GM21367 (cell line): ENCODE results near the gene VSIG1.

ENCODE experiments used
- ATAC-seq: cut with Tn5 transposase; IDR thresholded peaks from one replicate; pipeline ENCODE4 v1.9.1; 2021; ENCODE audit not compliant: unreplicated experiment

The VSIG1 gene

GRCh38 chrX:108064001-108064400 is 19.1 kb downstream of the VSIG1 start:
- no peak for ATAC-seq

GRCh38 chrX:108064613-108065012 is 19.7 kb downstream of the VSIG1 start:
- ATAC-seq, result no peak

- ATAC-seq, result no peak
Measured at GRCh38 chrX:108068121-108068520, 23.3 kb downstream of the VSIG1 start.

GRCh38 chrX:108070891-108071290 is 26.0 kb downstream of the VSIG1 start:
- no peak for ATAC-seq

- no peak for ATAC-seq
Measured at GRCh38 chrX:108071578-108071977, 26.7 kb downstream of the VSIG1 start.

- no peak for ATAC-seq
Measured at GRCh38 chrX:108072746-108073145, 27.9 kb downstream of the VSIG1 start.

GRCh38 chrX:108081110-108081509 is 36.2 kb downstream of the VSIG1 start:
- ATAC-seq, result no peak

GRCh38 chrX:108087792-108088191 is 42.9 kb downstream of the VSIG1 start:
- ATAC-seq, result no peak

GRCh38 chrX:108088511-108088910 is 43.6 kb downstream of the VSIG1 start:
- ATAC-seq, result no peak

- no peak for ATAC-seq
Measured at GRCh38 chrX:108090491-108091263, 45.8 kb downstream of the VSIG1 start.

- peak; percentile 97 for ATAC-seq
Measured at GRCh38 chrX:108091264-108091877, 46.5 kb downstream of the VSIG1 start, which contains the start of the genes ATG4A and PSMD10. TSS of gene ATG4A (plus strand) at chrX:108091778. CDS start at chrX:108091827, 49 bp downstream. TSS of gene PSMD10 (minus strand) at chrX:108091542. CDS start at chrX:108091520, 22 bp downstream.

GRCh38 chrX:108091878-108092291 is 47.0 kb downstream of the VSIG1 start:
- peak; percentile 36 for ATAC-seq

GRCh38 chrX:108097380-108097779 is 52.5 kb downstream of the VSIG1 start:
- no peak for ATAC-seq

- no peak for ATAC-seq
Measured at GRCh38 chrX:108105473-108105872, 60.6 kb downstream of the VSIG1 start.

GRCh38 chrX:108114541-108114940 is 69.7 kb downstream of the VSIG1 start:
- no peak for ATAC-seq

GRCh38 chrX:108117988-108118387 is 73.1 kb downstream of the VSIG1 start:
- no peak for ATAC-seq

GRCh38 chrX:108121291-108121690 is 76.4 kb downstream of the VSIG1 start:
- no peak for ATAC-seq

- ATAC-seq, result no peak
Measured at GRCh38 chrX:108122748-108123147, 77.9 kb downstream of the VSIG1 start.

GRCh38 chrX:108123591-108124366 is 78.9 kb downstream of the VSIG1 start:
- ATAC-seq, result no peak

GRCh38 chrX:108126661-108127060 is 81.8 kb downstream of the VSIG1 start:
- no peak for ATAC-seq

GRCh38 chrX:108127152-108127551 is 82.3 kb downstream of the VSIG1 start:
- ATAC-seq, result no peak
